GM10266 (cell line): ENCODE results near the gene RNF150.
A peak's percentile ranks its signal among the peaks of the same experiment; 100 is the strongest.

Experiments
- DNase-seq: peaks from one replicate; pipeline ENCODE4 v3.0.0; 2012; ENCODE audit errors: extremely low spot score
- TF ChIP-seq, protein P1 (sequence below): IDR thresholded peaks from 2 replicates; pipeline ENCODE4 v1.5.1; 2012; ENCODE audit warnings: mild to moderate bottlenecking, low read depth; ENCODE audit not compliant: control insufficient read depth, insufficient read depth; ENCODE audit errors: missing control alignments

The RNF150 gene

DNA sequence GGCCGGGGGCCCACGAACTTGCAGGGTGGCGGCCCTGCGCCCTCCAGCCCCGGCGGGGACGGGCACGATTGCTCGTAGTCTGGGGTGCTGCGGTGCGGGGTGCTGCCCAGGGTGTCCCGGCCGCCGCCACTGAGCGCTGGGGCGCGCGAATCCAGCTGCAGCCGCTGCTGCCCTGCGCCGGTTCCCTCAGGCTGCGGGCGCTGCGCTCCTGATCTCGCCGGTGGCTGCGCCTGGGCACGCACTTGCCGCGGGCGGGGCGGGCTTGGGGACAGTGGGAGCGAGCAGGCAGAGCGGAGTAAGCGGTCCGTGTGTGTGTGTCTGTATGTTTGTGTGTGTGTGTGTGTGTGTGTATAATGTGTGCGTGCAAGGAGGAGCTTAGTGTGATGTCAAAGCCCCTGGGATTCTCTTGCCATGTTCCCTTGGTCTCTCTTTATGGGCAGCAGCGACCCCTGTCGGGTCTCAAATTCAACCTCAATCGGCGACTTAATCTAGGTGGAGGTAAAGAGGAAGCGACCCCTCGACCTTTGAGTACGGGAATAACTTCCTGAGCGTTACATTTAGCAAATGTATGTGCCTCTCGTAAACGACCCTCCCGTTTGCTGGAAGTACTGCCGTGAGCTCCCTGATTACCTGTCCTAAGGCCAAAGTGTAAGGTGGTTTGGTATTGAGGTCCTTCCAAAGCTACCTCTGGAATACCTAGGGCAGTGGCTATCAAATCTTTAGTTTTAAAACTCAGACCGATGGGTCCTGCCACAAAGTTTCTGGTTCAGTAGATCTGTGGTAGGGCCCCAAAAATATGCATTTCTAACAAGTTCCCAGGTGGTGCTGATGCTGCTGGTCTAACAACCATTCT is at the start of gene RNF150:
RNF150 (minus strand) TSS at position 324 of the 853 bp plus-strand sequence.
- TF ChIP-seq, protein P1, sequence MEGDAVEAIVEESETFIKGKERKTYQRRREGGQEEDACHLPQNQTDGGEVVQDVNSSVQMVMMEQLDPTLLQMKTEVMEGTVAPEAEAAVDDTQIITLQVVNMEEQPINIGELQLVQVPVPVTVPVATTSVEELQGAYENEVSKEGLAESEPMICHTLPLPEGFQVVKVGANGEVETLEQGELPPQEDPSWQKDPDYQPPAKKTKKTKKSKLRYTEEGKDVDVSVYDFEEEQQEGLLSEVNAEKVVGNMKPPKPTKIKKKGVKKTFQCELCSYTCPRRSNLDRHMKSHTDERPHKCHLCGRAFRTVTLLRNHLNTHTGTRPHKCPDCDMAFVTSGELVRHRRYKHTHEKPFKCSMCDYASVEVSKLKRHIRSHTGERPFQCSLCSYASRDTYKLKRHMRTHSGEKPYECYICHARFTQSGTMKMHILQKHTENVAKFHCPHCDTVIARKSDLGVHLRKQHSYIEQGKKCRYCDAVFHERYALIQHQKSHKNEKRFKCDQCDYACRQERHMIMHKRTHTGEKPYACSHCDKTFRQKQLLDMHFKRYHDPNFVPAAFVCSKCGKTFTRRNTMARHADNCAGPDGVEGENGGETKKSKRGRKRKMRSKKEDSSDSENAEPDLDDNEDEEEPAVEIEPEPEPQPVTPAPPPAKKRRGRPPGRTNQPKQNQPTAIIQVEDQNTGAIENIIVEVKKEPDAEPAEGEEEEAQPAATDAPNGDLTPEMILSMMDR: peak; percentile 48
- peak; percentile 79 for DNase-seq

DNA sequence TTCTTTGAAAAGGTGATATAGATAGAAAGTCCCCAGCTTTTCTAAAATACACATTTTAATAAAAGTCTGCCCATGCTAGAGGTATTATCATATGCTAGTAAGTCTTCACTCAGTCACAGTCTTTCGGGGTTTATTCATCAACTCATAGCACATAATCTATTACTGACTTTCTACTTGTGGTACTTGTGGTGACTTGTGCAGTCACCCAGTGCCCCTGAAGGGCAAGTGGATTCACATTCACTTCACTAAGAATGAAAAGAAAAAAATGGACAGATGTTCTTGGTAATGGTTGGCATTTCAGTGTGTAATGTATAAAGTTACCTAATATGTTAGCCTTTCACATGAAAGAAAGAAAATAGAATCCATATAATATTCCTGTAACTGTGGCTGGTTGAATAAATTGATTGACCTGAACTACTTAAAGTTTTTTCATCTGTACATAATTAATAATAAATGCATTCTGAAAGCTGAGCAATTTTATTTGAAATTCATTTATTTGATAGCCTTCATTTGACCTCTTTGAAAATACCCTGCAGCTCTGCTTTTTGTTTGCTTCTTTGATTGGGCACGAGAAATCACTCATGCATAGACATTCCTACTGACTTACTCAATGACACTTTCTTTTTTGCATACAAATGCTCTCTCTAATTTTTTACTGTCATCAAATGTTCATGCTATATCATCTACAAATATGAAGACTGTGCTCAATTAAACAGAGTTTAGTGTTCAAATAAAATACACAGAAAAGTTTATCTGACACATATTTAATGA is 47.9 kb upstream of the RNF150 start:
- no peak for DNase-seq
- TF ChIP-seq, protein P1: no peak

DNA sequence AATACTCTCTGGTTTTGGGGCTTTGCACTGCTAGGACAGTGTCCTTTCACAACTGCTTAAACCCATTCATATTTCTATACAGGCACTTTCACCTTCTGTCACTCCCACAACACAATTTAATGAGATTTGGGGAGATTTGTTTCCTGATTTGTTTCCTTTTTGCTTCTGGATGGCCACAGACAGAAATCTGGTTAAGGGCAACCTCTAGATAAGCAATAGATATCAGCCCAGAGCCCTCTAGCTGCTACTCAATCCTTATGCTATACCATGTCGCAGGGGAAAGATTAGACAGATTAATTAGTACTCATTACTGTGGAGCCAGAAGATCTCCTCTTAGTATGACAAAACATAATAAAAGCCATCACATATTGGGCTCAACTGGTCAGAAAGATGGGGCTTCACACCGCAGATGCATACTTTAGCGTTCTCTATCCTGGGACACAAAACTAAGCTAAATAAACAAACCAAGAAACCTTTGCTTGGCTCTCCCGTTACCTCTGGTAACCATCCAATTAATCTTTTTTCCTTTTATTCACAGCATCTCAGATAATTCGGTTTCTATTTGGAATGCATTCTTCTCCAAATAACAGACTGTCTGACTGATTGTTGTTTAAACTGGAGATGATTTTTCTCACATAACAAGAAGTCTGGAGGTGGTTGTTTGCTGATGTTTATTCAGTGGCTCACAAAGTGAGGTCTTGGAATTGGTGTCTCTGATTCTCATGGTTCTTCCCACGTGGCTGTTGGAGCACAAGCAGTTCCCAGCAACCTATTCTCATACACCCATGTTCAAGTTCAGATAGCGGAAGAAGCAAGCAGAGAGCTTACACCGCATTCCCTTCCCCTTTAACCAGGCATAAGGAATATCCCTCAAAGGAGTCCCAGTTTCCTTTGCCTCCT is 46.5 kb upstream of the RNF150 start:
- DNase-seq: no peak
- TF ChIP-seq, protein P1: no peak

DNA sequence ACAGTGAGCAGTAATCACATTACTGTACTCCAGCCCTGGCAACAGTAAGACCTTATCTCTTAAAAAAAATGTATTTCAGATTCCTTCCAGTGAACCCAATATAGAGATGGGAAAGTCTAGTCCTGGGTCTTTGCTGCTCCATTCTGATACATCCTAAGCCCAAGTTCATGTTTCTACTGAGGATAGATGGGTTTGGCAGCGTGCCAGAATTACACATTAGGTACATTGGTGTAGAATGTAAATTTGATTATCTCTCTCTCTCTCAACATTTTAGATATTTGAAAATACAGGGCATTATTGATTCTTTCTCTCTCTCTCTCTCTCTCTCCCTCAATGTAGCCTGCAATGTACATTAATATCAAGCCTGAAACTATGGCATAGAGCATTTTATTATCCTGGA is 43.9 kb upstream of the RNF150 start:
- DNase-seq: no peak
- TF ChIP-seq, protein P1: no peak

DNA sequence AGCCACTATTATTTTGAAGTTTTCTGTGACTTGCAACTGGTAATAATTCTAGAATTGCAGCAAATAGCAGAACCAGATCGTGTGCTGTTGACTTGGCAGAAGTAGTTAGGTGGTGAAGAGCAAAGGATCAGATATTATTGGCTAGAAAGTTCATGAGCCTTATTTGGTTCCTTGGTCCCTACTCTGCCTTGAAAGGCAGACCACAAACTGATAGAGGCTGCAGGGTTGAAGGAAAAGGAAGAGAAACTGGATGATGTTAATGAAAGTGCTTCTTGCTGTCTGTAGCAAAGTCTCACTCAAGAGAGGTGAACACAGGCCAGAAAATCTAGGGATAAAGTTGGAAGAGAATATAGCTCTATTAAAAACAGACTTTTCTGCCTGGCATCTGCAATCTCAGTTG is 41.2 kb upstream of the RNF150 start:
- DNase-seq: no peak

DNA sequence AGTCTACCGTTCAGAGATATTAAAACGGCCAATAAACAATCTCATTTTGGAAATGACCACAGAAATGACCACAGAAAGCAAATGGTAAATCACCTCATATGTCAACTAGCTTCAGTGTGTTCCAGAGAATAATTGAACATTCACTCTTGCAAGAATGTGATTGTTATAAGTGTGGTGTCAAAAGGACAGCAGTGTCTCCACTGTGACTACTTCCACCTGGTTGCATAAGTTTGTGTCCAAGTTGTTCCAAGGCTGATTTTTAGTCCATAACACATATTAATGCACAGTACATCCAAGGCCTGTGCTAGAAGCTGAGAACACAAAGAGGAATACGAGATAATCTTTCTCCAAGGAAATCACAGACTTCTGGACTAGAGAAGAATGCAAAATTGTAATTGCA is 37.4 kb upstream of the RNF150 start:
- DNase-seq: no peak
- TF ChIP-seq, protein P1: no peak

More for the DNA sequence above, 41.2 kb upstream of the RNF150 start:
- TF ChIP-seq, protein P1: no peak
